K562 (cell line): ENCODE data around the gene AVPI1. TPM values are rescaled to one million over a fixed set of nuclear protein-coding genes. Genes with fewer than 3 reads are reported as not detected.

Experiments
- ATF7 ChIP-seq: fragments of 450-650 bp; IDR thresholded peaks from 2 replicates; pipeline ENCODE4 v1.7.1; 2014; ENCODE audit warnings: mild to moderate bottlenecking, moderate library complexity
- BCOR ChIP-seq: fragments of 450-650 bp; IDR thresholded peaks from 2 replicates; pipeline ENCODE4 v1.6.1; 2016
- CCNT2 ChIP-seq: IDR thresholded peaks from 2 replicates; pipeline ENCODE4 v1.6.1; 2011; ENCODE audit warnings: borderline replicate concordance, low read depth, mild to moderate bottlenecking, moderate library complexity, mixed read lengths, low read length; ENCODE audit not compliant: insufficient read length; ENCODE audit errors: extremely low read depth
- CLOCK ChIP-seq: fragments of 250-450 bp; sonication (Bioruptor Pico); IDR thresholded peaks from 2 replicates; pipeline ENCODE4 v1.4.0; 2020; ENCODE audit warnings: mild to moderate bottlenecking, moderate library complexity, borderline replicate concordance
- CREB1 ChIP-seq, 2 experiments: sonication (generic) in 1 of 2; formaldehyde crosslinking in 1 of 2; IDR thresholded peaks; 2 replicates each; pipeline versions ENCODE4 v1.6.1 to v1.8.0; 2012 to 2022; ENCODE audit warnings: inconsistent platforms in 1 of 2, mild to moderate bottlenecking in 1 of 2, missing genetic modification reagents in 1 of 2, moderate library complexity in 1 of 2
- ELK1 ChIP-seq: sonication (generic); formaldehyde crosslinking; IDR thresholded peaks from 2 replicates; pipeline ENCODE4 v1.8.1; 2022; ENCODE audit warnings: missing genetic modification reagents
- EZH2 ChIP-seq: IDR thresholded peaks from 2 replicates; pipeline ENCODE4 v1.6.1; 2012; ENCODE audit warnings: low read depth, mild to moderate bottlenecking, inconsistent platforms, low read length, borderline replicate concordance
- FOSL1 ChIP-seq: fragments of 200-800 bp; sonication (Bioruptor generic); conservative IDR thresholded peaks from 2 replicates; pipeline ENCODE4 v1.6.1; 2016; ENCODE audit warnings: missing genetic modification characterization, missing compliant biosample characterization
- FOXP1 ChIP-seq: sonication (generic); formaldehyde crosslinking; IDR thresholded peaks from 2 replicates; pipeline ENCODE4 v1.8.0; 2022; ENCODE audit warnings: mild to moderate bottlenecking, missing genetic modification reagents
- GABPB1 ChIP-seq: sonication (generic); formaldehyde crosslinking; IDR thresholded peaks from 2 replicates; pipeline ENCODE4 v1.8.0; 2022; ENCODE audit warnings: mild to moderate bottlenecking, missing genetic modification reagents
- KAT2B ChIP-seq: IDR thresholded peaks from one replicate; pipeline ENCODE4 v1.6.1; 2012; ENCODE audit warnings: low read depth, mild to moderate bottlenecking, control low read depth, inconsistent platforms, low read length, moderate library complexity
- SMARCA5 ChIP-seq: fragments of 450-650 bp; IDR thresholded peaks from 2 replicates; pipeline ENCODE4 v1.6.1; 2016
- SREBF1 ChIP-seq: fragments of 150-350 bp; IDR thresholded peaks from 2 replicates; pipeline ENCODE4 v1.6.1; 2014; ENCODE audit warnings: antibody characterized with exemption, low read depth, low read length, borderline replicate concordance
- TOE1 ChIP-seq, 2 experiments: fragments of 450-650 bp in 1 of 2; sonication (generic) in 1 of 2; formaldehyde crosslinking in 1 of 2; IDR thresholded peaks; 2 replicates each; pipeline versions ENCODE4 v1.7.1 to v1.8.0; 2016 to 2022; ENCODE audit warnings: borderline replicate concordance in 2 of 2, mild to moderate bottlenecking in 2 of 2, antibody characterized with exemption in 1 of 2, inconsistent platforms in 1 of 2, low read depth in 1 of 2, missing genetic modification reagents in 1 of 2, moderate library complexity in 1 of 2
- ZNF316 ChIP-seq: fragments of 450-650 bp; IDR thresholded peaks from 2 replicates; pipeline ENCODE4 v1.6.1; 2016
- ZSCAN32 ChIP-seq: fragments of 450-650 bp; formaldehyde crosslinking; IDR thresholded peaks from 2 replicates; pipeline ENCODE4 v1.4.0; 2020; ENCODE audit warnings: mild to moderate bottlenecking, moderate library complexity
- polyA plus RNA-seq, 8 experiments: library from polyadenylated mRNA; depleted of rRNA in 4 of 8; stranded (reverse) in 5 of 8; unstranded in 3 of 8; fragments of >200 nt; fragmentation: Nextera tagmentation in 2 of 8; fragmentation: Illumina TruSeq in 1 of 8; extraction: Ambion mirVana in 2 of 8; extraction: Trizol in 1 of 8; gene quantifications; 2 replicates each; pipeline versions ENCODE4 v1.2.1 to v1.2.3, GENCODE V29; 2011 to 2014; ENCODE audit warnings: inconsistent platforms in 1 of 8, missing spikeins in 1 of 8
- total RNA-seq, 7 experiments: library from RNA; depleted of rRNA in 6 of 7; stranded (reverse); fragments of >200 nt in 6 of 7; fragmentation: Illumina TruSeq in 2 of 7; extraction: Trizol in 2 of 7; gene quantifications; 2 replicates each; pipeline versions ENCODE4 v1.2.1 to v1.2.3, GENCODE V29; 2011 to 2021; ENCODE audit warnings: low replicate concordance in 1 of 7
- TF ChIP-seq, protein P1 (sequence below), 2 experiments: fragments of 450-650 bp; IDR thresholded peaks; 2 replicates each; pipeline ENCODE4 v1.6.1; 2018; ENCODE audit warnings: mild to moderate bottlenecking in 2 of 2, low read depth in 1 of 2; ENCODE audit not compliant: partially characterized antibody in 2 of 2
- TF ChIP-seq, protein P2 (sequence below): fragments of 450-650 bp; formaldehyde crosslinking; IDR thresholded peaks from 2 replicates; pipeline ENCODE4 v1.4.0; 2022; ENCODE audit warnings: missing genetic modification characterization

The AVPI1 gene
- total and polyA plus RNA-seq, 9 of the 15 experiments (the other 6 are each of a cell fraction or from before 2014, with no cell fraction given): 0.90 to 10.4 (median 7.4) TPM

- TF ChIP-seq CLOCK: no peak
- TF ChIP-seq EZH2: no peak
- TF ChIP-seq CCNT2: no peak
- TF ChIP-seq TOE1 (IDR thresholded peaks at IDR 0.05; ENCODE audit: borderline replicate concordance): no peak
- TF ChIP-seq TOE1 (CRISPR knock-in tag; IDR thresholded peaks at IDR 0.05; ENCODE audit: borderline replicate concordance, low read depth): no peak
- no peak for TF ChIP-seq KAT2B
- TF ChIP-seq BCOR: peak; percentile 39; the same call in 1 of the 2 replicates
- TF ChIP-seq FOSL1 (tag): peak; percentile 24; the same call in 1 of the 2 replicates
- no peak for TF ChIP-seq ZSCAN32 (CRISPR knock-in tag)
- no peak for TF ChIP-seq CREB1 (IDR thresholded peaks at IDR 0.05)
- TF ChIP-seq CREB1 (CRISPR knock-in tag; IDR thresholded peaks at IDR 0.05): no peak
- no peak for TF ChIP-seq ATF7
- no peak for TF ChIP-seq ELK1
- TF ChIP-seq GABPB1 (CRISPR knock-in tag): 0 out of 2 replicates have a peak, but pooled peaks have one; percentile 6
- TF ChIP-seq FOXP1 (CRISPR knock-in tag): no peak
- TF ChIP-seq, protein P1, sequence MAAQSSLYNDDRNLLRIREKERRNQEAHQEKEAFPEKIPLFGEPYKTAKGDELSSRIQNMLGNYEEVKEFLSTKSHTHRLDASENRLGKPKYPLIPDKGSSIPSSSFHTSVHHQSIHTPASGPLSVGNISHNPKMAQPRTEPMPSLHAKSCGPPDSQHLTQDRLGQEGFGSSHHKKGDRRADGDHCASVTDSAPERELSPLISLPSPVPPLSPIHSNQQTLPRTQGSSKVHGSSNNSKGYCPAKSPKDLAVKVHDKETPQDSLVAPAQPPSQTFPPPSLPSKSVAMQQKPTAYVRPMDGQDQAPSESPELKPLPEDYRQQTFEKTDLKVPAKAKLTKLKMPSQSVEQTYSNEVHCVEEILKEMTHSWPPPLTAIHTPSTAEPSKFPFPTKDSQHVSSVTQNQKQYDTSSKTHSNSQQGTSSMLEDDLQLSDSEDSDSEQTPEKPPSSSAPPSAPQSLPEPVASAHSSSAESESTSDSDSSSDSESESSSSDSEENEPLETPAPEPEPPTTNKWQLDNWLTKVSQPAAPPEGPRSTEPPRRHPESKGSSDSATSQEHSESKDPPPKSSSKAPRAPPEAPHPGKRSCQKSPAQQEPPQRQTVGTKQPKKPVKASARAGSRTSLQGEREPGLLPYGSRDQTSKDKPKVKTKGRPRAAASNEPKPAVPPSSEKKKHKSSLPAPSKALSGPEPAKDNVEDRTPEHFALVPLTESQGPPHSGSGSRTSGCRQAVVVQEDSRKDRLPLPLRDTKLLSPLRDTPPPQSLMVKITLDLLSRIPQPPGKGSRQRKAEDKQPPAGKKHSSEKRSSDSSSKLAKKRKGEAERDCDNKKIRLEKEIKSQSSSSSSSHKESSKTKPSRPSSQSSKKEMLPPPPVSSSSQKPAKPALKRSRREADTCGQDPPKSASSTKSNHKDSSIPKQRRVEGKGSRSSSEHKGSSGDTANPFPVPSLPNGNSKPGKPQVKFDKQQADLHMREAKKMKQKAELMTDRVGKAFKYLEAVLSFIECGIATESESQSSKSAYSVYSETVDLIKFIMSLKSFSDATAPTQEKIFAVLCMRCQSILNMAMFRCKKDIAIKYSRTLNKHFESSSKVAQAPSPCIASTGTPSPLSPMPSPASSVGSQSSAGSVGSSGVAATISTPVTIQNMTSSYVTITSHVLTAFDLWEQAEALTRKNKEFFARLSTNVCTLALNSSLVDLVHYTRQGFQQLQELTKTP (IDR thresholded peaks at IDR 0.05; ENCODE audit: low read depth in 1 of 2, partially characterized antibody in 2 of 2): no peak
- 0 out of 2 replicates have a peak, but pooled peaks have one; percentile 32 for TF ChIP-seq SMARCA5
- TF ChIP-seq, protein P2, sequence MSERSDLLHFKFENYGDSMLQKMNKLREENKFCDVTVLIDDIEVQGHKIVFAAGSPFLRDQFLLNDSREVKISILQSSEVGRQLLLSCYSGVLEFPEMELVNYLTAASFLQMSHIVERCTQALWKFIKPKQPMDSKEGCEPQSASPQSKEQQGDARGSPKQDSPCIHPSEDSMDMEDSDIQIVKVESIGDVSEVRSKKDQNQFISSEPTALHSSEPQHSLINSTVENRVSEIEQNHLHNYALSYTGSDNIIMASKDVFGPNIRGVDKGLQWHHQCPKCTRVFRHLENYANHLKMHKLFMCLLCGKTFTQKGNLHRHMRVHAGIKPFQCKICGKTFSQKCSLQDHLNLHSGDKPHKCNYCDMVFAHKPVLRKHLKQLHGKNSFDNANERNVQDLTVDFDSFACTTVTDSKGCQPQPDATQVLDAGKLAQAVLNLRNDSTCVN (CRISPR knock-in tag): no peak
- no peak for TF ChIP-seq ZNF316
- no peak for TF ChIP-seq SREBF1
Measured at GRCh38 chr10:97633921-97634320, 53.1 kb downstream of the AVPI1 start (continued).
